Dermis blood vessel endothelial cell (primary cell): ENCODE measurements around the gene GPATCH1. TPM values are rescaled to one million over a fixed set of nuclear protein-coding genes. Genes with fewer than 3 reads are reported as not detected.
"Not testable (repeated sequence)": the region's sequence is repeated elsewhere in the genome, so short reads cannot be mapped to it uniquely, and the experiment has no call there.

Experiments
- DNase-seq: peaks from one replicate; pipeline ENCODE4 v3.0.0; 2010
- total RNA-seq: library from RNA; depleted of rRNA; stranded (reverse); fragments of >200 nt; gene quantifications from 2 replicates; pipeline ENCODE4 v1.2.3, GENCODE V29; 2014

Gene GPATCH1
- total RNA-seq, 1 donor from 2014 or later = 4.8 TPM

DNA sequence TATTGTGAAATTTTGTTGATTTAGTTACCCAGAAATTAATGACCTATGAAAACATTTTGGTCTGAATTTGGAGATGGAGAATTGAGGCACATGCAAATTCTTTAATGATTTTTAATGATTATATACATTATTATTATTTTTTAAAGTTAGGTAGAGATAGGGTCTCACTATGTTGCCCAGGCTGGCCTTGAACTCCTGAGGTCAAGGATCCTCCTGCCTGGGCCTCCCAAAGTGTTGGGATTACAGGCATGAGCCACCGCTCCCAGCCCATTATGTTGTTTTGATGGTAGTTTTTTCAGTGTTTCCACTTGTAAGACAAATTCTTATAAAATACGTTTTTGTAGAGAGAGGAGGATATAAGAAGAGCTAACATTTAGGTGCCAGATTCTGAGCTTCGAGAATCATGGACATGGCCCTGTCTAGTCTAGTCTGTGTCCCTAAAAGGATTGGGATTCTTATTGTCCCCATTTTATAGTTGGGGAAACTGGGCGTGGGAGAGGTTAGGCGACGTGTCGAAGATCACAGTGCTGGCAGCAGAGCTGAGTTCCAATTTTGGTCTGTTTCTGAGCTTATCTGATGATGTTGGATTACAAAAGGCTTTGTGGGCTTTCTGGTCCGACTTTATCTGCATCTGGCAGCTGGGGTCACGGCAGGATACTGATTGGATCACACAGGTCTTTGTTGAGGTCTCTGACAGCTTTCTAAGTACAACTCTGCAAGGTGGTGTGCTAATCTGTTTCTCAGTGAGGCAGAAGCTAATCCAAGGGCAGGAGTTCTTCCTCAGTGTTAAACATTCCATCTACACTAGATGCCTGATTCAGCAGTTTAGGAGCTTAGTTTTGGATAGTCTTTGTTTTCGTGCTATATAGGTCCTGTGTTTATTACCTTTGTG is 43.5 kb downstream of the GPATCH1 start:
- no peak for DNase-seq

DNA sequence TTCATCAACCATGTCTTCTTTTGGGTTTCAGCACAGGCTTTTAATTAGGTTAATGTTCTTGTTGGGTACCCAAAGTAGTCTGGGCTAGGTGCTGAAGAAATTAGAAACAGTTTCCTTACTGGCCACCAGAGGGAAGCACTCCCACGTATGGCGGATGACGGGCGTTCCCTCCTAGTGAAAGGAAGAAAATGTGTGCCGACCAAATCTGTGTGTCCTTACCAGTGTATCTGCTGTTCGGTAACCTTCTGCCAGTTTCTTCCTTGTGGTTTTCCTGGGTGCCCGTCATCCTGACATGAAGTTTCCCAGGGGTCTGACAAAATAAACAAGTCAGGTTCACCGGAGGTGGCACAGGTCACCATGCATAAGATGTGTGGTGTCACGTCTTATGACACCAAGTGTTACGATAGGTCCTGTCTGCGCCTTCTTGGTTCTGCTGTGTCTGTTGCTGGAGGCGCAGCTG is 45.0 kb downstream of the GPATCH1 start:
- DNase-seq = peak; percentile 78

DNA sequence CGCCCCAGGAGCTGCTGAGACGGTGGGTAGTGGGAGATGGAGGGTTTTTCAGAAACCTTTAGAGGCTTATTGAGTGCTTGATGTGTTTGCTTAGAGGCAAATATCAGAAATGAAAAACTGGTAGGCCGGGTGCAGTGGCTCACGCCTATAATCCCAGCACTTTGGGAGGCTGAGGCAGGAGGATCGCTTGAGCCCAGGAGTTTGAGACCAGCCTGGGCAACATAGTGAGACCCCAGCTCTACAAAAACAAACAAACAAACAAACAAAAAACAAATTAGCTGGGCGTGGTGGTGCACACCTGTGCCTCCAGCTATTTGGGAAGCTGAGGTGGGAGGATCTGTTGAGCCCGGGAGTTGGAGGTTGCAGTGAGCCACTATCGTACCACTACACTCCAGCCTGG is 45.7 kb downstream of the GPATCH1 start:
- not testable (repeated sequence) for DNase-seq

DNA sequence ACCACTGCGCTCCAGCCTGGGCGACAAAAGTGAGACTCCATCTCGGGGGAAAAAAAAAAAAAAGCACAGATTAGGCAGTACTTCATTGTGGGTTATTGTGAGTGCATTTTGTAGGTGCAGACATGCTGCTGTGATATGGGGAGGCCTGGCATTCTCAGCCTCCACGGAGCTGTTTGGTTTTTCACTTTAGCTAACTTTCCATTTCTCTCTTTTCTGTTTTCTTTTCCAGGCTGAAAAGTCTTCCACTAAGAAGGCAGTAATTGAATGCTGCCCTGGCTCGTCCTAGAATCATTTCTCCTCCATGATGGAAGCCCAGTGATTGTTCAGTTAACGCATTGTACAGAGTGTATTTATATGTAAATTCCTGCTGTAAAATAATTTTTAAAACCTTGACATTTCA is 48.9 kb downstream of the GPATCH1 start:
- DNase-seq = no peak

GRCh38 chr19:33130433-33130832 is 49.5 kb downstream of the GPATCH1 start:
- DNase-seq = no peak

- DNase-seq = no peak
Measured at GRCh38 chr19:33132021-33132420, 51.0 kb downstream of the GPATCH1 start, which contains the start of gene WDR88. Gene WDR88, plus strand, starts transcription at chr19:33132114. Its CDS starts 56 bp downstream, at chr19:33132170.

DNA sequence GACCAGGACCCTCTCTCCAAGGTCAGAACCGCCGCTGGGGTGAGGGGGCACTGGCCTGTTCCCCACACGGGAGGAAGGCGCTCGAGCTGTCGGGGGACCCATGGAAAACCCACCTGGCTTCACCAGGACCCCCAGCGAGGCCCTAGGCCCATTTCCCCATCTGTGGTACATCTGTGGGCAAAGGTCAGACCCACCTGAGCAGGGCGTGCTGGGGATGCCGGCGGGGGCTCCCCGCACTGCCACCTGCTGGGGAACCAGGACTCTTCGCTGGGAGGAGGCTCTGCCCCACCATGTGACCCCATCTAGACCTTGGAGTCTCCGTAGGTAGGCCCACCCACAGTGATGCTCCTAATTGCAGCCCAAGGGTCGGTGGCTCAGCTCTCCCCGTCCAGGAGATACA is 51.4 kb downstream of the GPATCH1 start:
- DNase-seq = peak; percentile 15

DNA sequence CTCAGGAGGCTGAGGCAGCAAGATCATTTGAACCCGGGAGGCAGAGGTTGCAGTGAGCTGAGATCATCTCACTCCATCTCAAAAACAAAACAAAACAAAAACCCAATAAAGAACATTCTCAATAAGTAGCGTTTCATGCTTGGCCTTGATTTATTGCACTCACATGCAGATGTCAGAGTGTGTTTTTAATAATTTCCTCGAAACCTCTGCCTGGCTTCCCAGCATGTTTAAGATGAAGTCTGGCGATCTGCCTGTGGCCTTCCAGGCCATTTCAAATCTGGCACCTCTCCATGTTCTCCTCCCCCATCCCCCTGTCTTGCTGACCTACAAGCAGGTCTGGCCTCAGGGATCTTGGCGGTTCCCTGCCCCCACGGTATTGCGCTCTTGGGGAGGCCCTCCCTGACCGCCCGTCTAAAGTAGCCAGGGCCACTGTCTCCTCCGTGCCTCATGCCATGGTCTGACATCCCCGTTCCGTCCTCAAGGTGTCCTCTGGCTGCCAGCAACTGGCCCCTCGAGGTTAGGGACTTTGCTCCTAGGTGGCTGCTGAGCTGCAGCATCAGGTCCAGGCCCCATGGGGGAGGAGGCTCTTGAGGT is 52.6 kb downstream of the GPATCH1 start:
- peak; percentile 10 for DNase-seq

DNA sequence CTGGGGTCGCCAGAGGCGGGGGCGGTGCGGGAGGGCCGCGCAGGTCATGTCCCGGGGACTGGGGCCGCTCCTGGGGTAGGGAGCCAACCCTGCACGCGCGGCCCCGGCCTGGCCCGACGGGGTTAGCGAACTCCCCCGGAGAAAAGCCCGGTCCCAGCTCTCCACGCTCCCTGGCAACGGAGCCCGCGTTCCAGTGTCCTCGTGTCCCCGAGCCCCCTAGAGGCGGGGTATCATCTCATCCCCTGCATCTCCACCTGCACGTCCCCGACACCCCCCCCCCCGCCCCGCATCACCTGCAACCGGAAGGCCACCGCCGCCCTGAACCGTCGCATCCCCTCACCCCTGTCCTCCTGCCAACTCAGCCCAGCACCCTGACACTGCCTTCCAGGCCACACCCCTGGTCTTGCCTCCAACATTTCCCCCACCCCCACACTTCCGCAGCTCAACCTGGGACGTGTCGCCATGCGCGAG is 53.6 kb downstream of the GPATCH1 start:
- DNase-seq = no peak

DNA sequence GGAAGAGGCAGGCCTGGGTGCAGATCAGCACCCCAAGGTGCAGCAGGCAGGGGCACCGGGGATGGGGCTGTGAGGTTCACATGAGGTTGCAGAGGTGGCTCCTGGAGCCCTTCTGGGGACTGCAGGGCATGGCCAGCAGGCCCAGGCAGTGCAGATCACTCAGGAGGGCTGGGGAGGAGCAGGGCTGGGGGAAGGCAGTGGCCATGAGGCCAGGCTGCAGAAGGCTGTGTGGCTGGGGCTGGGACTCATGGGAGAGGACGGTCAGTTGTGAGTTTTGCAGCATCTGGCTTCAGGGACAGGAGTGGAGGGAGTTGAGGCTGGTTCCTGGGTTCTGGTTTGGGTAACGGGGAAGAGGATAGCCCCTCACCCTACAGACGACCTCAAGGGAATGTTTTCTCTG is 58.2 kb downstream of the GPATCH1 start:
- DNase-seq = no peak

DNA sequence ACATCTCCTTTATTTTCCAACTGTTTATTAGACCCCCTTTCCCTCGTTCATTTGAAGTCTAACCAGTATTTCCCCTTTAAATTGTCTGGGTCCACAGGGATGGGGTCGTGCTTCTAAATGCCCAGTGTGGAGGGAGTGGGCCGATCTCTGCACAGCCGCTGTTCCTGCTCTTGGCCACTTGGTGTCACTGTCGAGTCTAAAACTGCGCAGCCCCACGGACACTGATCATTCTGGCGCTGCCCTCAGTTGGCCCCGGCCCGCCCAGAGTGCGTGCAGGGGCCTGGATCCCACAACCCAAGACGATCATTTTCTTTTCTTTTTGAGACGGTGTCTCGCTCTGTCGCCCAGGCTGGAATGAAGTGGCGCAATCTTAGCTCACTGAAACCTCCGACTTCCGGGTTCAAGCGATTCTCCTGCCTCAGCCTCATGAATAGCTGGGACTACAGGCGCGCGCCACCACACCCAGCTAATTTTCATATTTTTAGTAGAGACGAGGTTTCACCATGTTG is 63.0 kb downstream of the GPATCH1 start:
- DNase-seq = peak; percentile 74

DNA sequence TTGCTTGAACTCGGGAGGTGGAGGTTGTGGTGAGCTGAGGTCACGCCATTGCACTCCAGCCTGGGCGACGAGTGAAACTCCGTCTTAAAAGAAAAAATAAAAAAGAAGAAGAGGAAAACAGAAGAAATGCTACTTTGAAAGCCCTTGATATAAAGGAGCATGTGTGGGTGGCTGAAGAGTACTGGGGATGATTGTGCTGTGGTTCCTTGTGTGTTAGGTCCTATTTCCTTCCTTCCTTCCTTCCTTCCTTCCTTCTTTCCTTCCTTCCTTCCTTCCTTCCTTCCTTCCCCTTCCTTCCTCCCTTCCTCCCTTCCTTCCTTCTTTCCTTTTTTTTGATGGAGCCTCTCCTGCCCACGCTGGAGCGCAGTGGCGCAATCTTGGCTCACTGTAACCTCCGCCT is 65.2 kb downstream of the GPATCH1 start:
- DNase-seq = no peak

DNA sequence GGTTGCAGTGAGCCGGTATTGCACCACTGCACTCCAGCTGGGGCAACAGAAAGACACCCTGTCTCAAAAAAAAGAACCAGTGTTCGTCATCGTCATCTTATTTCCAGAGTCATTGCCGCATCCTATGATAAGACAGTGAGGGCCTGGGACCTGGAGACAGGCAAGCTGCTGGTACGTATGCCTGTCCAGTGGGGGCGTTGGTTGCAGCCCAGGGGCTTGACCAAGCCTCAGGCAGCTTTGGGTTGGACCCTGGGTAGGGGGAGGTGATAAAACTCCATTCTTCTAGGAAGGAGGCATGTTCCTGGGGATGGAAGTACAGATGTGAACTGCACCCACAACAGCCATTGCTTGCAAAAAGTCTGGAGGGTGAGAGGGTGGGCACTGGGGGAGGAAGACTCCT is 66.6 kb downstream of the GPATCH1 start:
- DNase-seq = no peak

- no peak for DNase-seq
Measured at GRCh38 chr19:33150852-33151518, 70.0 kb downstream of the GPATCH1 start.

DNA sequence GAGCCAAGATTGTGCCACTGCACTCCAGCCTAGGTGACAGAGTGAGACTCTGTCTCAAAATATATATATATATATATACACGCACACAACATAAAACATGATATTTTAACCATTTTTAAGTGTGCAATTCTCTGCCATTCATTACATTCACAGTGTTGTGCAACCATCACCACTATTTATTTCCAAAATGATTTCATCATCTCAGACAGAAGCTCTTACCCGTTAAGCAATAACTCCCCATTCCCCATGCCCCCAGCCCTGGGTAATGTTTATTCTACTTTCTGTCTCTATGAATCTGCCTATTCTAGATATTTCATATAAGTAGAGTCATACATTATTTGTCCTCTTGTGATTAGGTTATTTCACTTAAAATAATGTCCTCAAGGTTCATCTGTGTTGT is 71.2 kb downstream of the GPATCH1 start:
- DNase-seq = no peak

DNA sequence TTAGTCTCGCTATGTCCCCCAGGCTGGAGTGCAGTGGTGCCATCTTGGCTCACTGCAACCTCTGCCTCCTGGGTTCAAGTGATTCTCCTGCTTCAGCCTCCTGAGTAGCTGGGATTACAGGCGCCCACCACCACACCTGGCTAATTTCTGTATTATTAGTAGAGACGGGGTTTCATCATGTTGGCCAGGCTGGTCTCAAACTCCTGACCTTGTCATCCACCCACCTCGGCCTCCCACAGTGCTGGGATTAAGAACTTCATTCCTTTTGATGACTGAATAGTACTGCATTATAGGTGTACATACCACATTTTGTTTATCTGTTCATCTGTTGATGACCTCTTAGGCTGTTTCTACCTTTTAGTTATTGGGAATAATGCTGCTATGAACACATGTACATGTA is 71.6 kb downstream of the GPATCH1 start:
- DNase-seq = not testable (repeated sequence)

- not testable (repeated sequence) for DNase-seq
Measured at GRCh38 chr19:33154313-33154712, 73.3 kb downstream of the GPATCH1 start.

- DNase-seq = no peak
Measured at GRCh38 chr19:33156334-33156733, 75.4 kb downstream of the GPATCH1 start.

- DNase-seq = no peak
Measured at GRCh38 chr19:33157906-33158305, 76.9 kb downstream of the GPATCH1 start.

- DNase-seq = no peak
Measured at GRCh38 chr19:33158365-33158764, 77.4 kb downstream of the GPATCH1 start.

- DNase-seq = no peak
Measured at GRCh38 chr19:33159149-33159548, 78.2 kb downstream of the GPATCH1 start.

DNA sequence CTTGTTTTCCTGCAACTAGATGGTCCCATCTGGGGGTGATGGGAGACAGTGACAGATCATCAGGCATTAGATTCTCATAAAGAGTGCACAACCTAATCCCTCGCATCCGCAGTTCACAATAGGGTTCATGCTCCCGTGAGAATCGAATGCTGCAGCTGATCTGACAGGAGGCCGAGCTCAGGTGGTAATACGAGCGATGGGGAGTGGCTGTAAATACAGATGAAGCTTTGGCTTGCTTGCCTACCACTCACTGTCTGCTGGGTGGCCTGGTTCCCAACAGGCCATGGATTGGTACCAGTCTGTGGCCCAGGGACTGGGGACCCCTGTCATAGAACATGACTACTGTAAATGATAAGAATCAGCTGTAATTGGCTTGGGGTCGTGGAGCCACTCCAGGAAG is 78.9 kb downstream of the GPATCH1 start:
- DNase-seq = no peak

DNA sequence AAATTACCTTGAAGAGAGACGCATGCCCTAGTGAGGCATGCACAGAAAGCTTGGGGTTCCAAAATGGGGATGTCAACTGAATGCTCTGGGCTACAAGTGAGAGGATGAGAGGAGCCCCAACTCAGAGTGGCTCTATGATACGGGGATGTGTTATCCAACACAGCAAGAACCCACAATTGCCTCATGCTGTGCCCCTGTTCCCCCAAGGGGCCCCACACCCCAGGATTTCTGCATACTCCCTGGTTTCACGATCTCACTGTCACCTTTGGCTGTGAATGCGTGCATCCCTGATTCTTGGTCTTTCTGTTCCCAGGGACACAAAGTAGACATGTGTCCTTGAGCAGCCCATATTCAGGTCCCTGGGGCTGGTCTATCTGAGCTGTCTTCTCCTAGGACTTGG is 80.2 kb downstream of the GPATCH1 start:
- no peak for DNase-seq
